Activated naive CD4-positive, alpha-beta T cell treated with anti-CD3 and anti-CD28 coated beads, Interleukin-2, amount 50 U/mL, for 24 hours (primary cell): ENCODE data around the gene SUPT6H.

ENCODE experiments used
- H3K27ac Mint-ChIP-seq: one replicate; pipeline ENCODE4 v1.8.0; 2021; ENCODE audit warnings: mild to moderate bottlenecking, mixed read lengths
- H3K27me3 Mint-ChIP-seq: one replicate; pipeline ENCODE4 v1.8.0; 2021; ENCODE audit warnings: mixed read lengths
- H3K36me3 Mint-ChIP-seq: one replicate; pipeline ENCODE4 v1.8.0; 2021; ENCODE audit warnings: mixed read lengths
- H3K4me1 Mint-ChIP-seq: one replicate; pipeline ENCODE4 v1.8.0; 2021; ENCODE audit warnings: mixed read lengths
- H3K4me3 Mint-ChIP-seq: one replicate; pipeline ENCODE4 v1.8.0; 2021; ENCODE audit warnings: mild to moderate bottlenecking, mixed read lengths
- H3K9me3 Mint-ChIP-seq: one replicate; pipeline ENCODE4 v1.8.0; 2021; ENCODE audit warnings: mixed read lengths

The SUPT6H gene

GRCh38 chr17:28661635-28662526 is at the start of gene SUPT6H, which contains the start of gene SDF2:
Gene SUPT6H, plus strand, starts transcription at chr17:28662205. Its CDS starts 11,197 bp downstream, at chr17:28673402.
Gene SDF2, minus strand, starts transcription at chr17:28661906. Its CDS starts 30 bp downstream, at chr17:28661876.
- Mint-ChIP-seq H3K9me3 (no peaks in the 10 kb centered on the region), H3K4me1 (peaks cover 63% of the 10 kb centered on the region), H3K27ac (peak within 1 kb of the TSS; percentile 100), H3K36me3 (peaks cover 11% of the 10 kb centered on the region), H3K27me3 (no peaks in the 10 kb centered on the region), H3K4me3 (peak within 1 kb of the TSS; percentile 99)

- H3K27me3 Mint-ChIP-seq = no peaks in the 10 kb centered on the region
- peaks cover 7% of the 10 kb centered on the region for H3K36me3 Mint-ChIP-seq
- no peak overlapping the region for H3K4me3 Mint-ChIP-seq
- no peaks in the 10 kb centered on the region for H3K9me3 Mint-ChIP-seq
- peaks cover 14% of the 10 kb centered on the region for H3K4me1 Mint-ChIP-seq
- no peak overlapping the region for H3K27ac Mint-ChIP-seq
Observed at GRCh38 chr17:28612531-28612930, 49.5 kb upstream of the SUPT6H start.

- Mint-ChIP-seq H3K27me3 (no peaks in the 10 kb centered on the region), H3K9me3 (no peaks in the 10 kb centered on the region), H3K4me3 (no peak overlapping the region), H3K36me3 (peaks cover 7% of the 10 kb centered on the region), H3K4me1 (peaks cover 14% of the 10 kb centered on the region), H3K27ac (no peak overlapping the region)
Observed at GRCh38 chr17:28612936-28613872, 48.8 kb upstream of the SUPT6H start.

- H3K36me3 Mint-ChIP-seq = peaks cover 7% of the 10 kb centered on the region
- H3K27me3 Mint-ChIP-seq = no peaks in the 10 kb centered on the region
- H3K9me3 Mint-ChIP-seq = no peaks in the 10 kb centered on the region
- H3K27ac Mint-ChIP-seq = no peak within 1 kb of the TSS
- H3K4me3 Mint-ChIP-seq = no peak within 1 kb of the TSS
- peaks cover 14% of the 10 kb centered on the region for H3K4me1 Mint-ChIP-seq
Observed at GRCh38 chr17:28613931-28614381, 48.0 kb upstream of the SUPT6H start, which contains the start of gene RSKR. Gene RSKR, minus strand, starts transcription at chr17:28614185. Its CDS starts 24 bp downstream, at chr17:28614161.

GRCh38 chr17:28615260-28615940 is 46.6 kb upstream of the SUPT6H start:
- peaks cover 12% of the 10 kb centered on the region for H3K36me3 Mint-ChIP-seq
- H3K27ac Mint-ChIP-seq = no peak overlapping the region
- H3K4me1 Mint-ChIP-seq = peaks cover 14% of the 10 kb centered on the region
- H3K27me3 Mint-ChIP-seq = no peaks in the 10 kb centered on the region
- H3K9me3 Mint-ChIP-seq = no peaks in the 10 kb centered on the region
- no peak overlapping the region for H3K4me3 Mint-ChIP-seq

- Mint-ChIP-seq H3K27ac (no peak overlapping the region), H3K9me3 (no peaks in the 10 kb centered on the region), H3K4me3 (no peak overlapping the region), H3K36me3 (peaks cover 14% of the 10 kb centered on the region), H3K4me1 (peaks cover 14% of the 10 kb centered on the region), H3K27me3 (no peaks in the 10 kb centered on the region)
Observed at GRCh38 chr17:28616281-28616680, 45.7 kb upstream of the SUPT6H start.

- Mint-ChIP-seq H3K27ac (no peak overlapping the region), H3K27me3 (no peaks in the 10 kb centered on the region), H3K9me3 (no peaks in the 10 kb centered on the region), H3K4me1 (peaks cover 7% of the 10 kb centered on the region), H3K36me3 (peaks cover 21% of the 10 kb centered on the region), H3K4me3 (no peak overlapping the region)
Observed at GRCh38 chr17:28618464-28618863, 43.5 kb upstream of the SUPT6H start.

- H3K27me3 Mint-ChIP-seq = no peaks in the 10 kb centered on the region
- peaks cover 20% of the 10 kb centered on the region for H3K36me3 Mint-ChIP-seq
- no peaks in the 10 kb centered on the region for H3K4me1 Mint-ChIP-seq
- no peak overlapping the region for H3K4me3 Mint-ChIP-seq
- H3K27ac Mint-ChIP-seq = no peak overlapping the region
- H3K9me3 Mint-ChIP-seq = no peaks in the 10 kb centered on the region
Observed at GRCh38 chr17:28620010-28620409, 42.0 kb upstream of the SUPT6H start.

- Mint-ChIP-seq H3K4me1 (peaks cover 10% of the 10 kb centered on the region), H3K36me3 (peaks cover 22% of the 10 kb centered on the region), H3K4me3 (no peak overlapping the region)
Observed at GRCh38 chr17:28622186-28622585, 39.8 kb upstream of the SUPT6H start.

GRCh38 chr17:28623696-28624095 is 38.3 kb upstream of the SUPT6H start:
- Mint-ChIP-seq H3K4me3 (no peak overlapping the region), H3K36me3 (peaks cover 22% of the 10 kb centered on the region), H3K27ac (no peak overlapping the region), H3K4me1 (peaks cover 14% of the 10 kb centered on the region), H3K9me3 (no peaks in the 10 kb centered on the region), H3K27me3 (no peaks in the 10 kb centered on the region)

More at GRCh38 chr17:28622186-28622585, 39.8 kb upstream of the SUPT6H start:
- no peaks in the 10 kb centered on the region for H3K9me3 Mint-ChIP-seq
- no peak overlapping the region for H3K27ac Mint-ChIP-seq
- no peaks in the 10 kb centered on the region for H3K27me3 Mint-ChIP-seq

GRCh38 chr17:28624148-28624547 is 37.9 kb upstream of the SUPT6H start:
- H3K4me1 Mint-ChIP-seq = peaks cover 14% of the 10 kb centered on the region
- H3K36me3 Mint-ChIP-seq = peaks cover 22% of the 10 kb centered on the region
- H3K27ac Mint-ChIP-seq = no peak overlapping the region
- H3K27me3 Mint-ChIP-seq = no peaks in the 10 kb centered on the region
- no peaks in the 10 kb centered on the region for H3K9me3 Mint-ChIP-seq
- H3K4me3 Mint-ChIP-seq = no peak overlapping the region

GRCh38 chr17:28626818-28627217 is 35.2 kb upstream of the SUPT6H start:
- Mint-ChIP-seq H3K36me3 (peaks cover 16% of the 10 kb centered on the region), H3K27ac (no peak overlapping the region), H3K27me3 (no peaks in the 10 kb centered on the region), H3K4me1 (peaks cover 14% of the 10 kb centered on the region), H3K4me3 (no peak overlapping the region), H3K9me3 (no peaks in the 10 kb centered on the region)

GRCh38 chr17:28634206-28634865 is 27.7 kb upstream of the SUPT6H start:
- Mint-ChIP-seq H3K4me3 (no peak overlapping the region), H3K27me3 (no peaks in the 10 kb centered on the region), H3K27ac (no peak overlapping the region), H3K4me1 (peaks cover 20% of the 10 kb centered on the region), H3K9me3 (no peaks in the 10 kb centered on the region), H3K36me3 (peaks cover 33% of the 10 kb centered on the region)

GRCh38 chr17:28635506-28635905 is 26.5 kb upstream of the SUPT6H start:
- Mint-ChIP-seq H3K4me1 (peaks cover 22% of the 10 kb centered on the region), H3K27ac (no peak overlapping the region), H3K9me3 (no peaks in the 10 kb centered on the region), H3K27me3 (no peaks in the 10 kb centered on the region), H3K4me3 (no peak overlapping the region), H3K36me3 (peaks cover 37% of the 10 kb centered on the region)
